GM12873 (cell line): ENCODE results near the gene ST7L.

ENCODE experiments used
- TF ChIP-seq, protein P1 (sequence below): IDR thresholded peaks from 2 replicates; pipeline ENCODE4 v1.5.1; 2012; ENCODE audit warnings: low read depth, mild to moderate bottlenecking, moderate library complexity, low read length, control low read depth; ENCODE audit not compliant: insufficient read depth; ENCODE audit errors: missing control alignments

ST7L gene

DNA sequence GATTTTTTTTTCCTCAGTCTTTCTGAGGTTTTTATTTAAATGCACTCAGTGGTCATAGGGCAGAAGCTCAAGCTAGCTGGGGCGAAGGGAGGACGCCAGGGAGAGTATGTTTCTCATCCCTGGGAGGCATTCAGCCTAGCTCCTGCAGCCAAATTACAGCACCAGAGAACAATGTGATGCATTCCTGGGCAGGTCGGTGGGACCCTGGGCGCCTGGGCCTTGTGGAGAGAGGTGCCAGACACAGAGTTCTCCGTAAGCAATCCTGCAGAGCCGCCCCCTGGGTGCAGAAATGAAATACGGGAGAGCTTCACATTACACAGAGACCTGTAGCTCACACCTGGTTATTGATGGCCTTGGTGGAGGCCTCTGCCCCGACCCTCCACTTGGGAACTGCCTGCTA lies 94.7 kb downstream of the ST7L start:
- TF ChIP-seq, protein P1, sequence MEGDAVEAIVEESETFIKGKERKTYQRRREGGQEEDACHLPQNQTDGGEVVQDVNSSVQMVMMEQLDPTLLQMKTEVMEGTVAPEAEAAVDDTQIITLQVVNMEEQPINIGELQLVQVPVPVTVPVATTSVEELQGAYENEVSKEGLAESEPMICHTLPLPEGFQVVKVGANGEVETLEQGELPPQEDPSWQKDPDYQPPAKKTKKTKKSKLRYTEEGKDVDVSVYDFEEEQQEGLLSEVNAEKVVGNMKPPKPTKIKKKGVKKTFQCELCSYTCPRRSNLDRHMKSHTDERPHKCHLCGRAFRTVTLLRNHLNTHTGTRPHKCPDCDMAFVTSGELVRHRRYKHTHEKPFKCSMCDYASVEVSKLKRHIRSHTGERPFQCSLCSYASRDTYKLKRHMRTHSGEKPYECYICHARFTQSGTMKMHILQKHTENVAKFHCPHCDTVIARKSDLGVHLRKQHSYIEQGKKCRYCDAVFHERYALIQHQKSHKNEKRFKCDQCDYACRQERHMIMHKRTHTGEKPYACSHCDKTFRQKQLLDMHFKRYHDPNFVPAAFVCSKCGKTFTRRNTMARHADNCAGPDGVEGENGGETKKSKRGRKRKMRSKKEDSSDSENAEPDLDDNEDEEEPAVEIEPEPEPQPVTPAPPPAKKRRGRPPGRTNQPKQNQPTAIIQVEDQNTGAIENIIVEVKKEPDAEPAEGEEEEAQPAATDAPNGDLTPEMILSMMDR: no peak

DNA sequence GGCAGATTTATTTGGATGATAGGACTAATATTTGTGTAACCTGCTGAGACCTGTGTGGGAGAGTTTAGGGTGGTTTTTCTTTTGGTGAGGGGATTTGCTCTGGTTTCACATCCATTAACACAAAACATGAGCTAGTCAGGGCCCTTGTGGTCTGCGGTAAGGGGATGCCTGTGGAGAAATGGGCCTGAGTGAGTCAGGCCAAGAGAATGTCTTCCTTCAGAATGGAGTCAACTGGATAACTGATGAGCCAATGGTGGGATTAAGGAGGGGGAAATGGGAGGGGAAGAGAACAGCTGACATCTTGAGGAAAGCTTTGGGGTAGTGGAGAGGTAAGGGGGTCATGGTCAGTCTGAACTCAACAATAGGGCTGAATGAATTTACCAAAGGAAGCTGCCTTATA lies 96.3 kb downstream of the ST7L start:
- TF ChIP-seq, protein P1: no peak

DNA sequence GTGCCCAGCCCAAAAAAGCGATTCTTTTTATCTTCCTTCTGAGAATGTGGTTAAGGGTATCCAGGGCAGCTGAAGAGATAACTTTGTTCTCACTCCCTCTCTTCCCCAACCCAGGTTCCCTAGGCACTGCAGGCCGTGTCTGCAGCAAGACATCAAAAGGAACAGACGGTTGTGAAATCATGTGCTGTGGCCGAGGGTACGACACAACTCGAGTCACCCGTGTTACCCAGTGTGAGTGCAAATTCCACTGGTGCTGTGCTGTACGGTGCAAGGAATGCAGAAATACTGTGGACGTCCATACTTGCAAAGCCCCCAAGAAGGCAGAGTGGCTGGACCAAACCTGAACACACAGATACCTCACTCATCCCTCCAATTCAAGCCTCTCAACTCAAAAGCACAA lies 98.8 kb downstream of the ST7L start:
- TF ChIP-seq, protein P1: no peak

DNA sequence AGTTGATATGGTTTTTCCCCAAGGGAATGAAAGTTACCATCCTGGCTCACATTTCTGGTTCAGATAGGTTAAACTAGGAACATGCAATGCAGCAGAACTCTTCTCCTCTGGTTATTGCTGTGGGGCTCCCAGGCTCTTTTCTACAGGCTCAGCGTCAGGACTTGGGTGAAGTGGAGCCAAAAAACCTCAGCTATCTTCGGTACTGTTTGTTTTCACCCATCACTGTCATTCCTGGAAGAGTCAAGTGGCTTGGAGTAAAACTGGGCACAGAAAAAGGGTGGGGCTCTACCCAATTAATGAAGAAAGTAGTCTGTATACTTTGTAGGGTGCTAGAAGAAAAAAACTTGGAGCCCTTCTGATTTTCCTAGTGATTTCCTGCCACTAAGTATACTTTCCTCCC lies 100.8 kb downstream of the ST7L start:
- TF ChIP-seq, protein P1: no peak

DNA sequence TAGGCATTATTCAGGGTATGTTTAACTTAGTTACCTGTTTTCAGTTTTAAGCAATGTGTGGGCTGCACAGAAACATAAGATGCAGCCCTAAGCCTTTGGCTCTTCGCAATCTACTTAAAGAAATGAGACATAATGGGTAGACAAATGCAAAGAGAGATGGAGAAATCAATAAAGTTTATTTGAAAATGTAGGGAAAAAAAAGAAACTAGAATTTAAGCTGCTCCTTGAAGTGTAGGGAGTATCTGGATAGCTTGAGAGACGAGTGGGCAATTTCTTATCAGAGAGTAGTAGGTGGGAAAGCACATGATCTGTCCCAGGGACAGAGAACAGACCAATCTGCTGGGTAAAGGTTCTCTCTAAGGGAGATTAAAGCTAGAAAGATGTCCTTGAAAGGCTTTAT lies 101.3 kb downstream of the ST7L start:
- TF ChIP-seq, protein P1: no peak

DNA sequence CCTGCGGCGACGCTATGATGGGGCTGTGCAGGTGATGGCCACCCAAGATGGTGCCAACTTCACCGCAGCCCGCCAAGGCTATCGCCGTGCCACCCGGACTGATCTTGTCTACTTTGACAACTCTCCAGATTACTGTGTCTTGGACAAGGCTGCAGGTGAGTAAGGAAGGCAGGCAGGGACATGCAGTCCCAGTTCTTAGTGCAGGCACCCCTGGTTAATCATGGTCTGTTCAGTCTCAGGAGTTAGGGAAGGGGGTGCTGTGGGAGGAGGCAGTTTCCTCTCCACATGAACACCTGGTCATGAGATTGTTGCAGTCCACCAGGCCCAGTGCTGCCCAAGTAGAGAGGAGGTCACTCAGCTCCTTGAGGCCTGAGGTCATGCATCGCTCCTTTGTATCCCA lies 101.7 kb downstream of the ST7L start:
- TF ChIP-seq, protein P1: no peak

DNA sequence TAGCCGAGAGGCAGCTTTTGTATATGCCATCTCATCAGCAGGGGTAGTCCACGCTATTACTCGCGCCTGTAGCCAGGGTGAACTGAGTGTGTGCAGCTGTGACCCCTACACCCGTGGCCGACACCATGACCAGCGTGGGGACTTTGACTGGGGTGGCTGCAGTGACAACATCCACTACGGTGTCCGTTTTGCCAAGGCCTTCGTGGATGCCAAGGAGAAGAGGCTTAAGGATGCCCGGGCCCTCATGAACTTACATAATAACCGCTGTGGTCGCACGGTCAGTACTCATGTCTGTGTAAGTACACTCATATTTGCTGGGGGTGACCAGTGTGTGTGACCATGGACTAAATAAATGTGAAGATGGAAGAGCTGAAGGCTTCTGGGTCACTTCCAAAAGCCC lies 102.8 kb downstream of the ST7L start:
- TF ChIP-seq, protein P1: no peak

DNA sequence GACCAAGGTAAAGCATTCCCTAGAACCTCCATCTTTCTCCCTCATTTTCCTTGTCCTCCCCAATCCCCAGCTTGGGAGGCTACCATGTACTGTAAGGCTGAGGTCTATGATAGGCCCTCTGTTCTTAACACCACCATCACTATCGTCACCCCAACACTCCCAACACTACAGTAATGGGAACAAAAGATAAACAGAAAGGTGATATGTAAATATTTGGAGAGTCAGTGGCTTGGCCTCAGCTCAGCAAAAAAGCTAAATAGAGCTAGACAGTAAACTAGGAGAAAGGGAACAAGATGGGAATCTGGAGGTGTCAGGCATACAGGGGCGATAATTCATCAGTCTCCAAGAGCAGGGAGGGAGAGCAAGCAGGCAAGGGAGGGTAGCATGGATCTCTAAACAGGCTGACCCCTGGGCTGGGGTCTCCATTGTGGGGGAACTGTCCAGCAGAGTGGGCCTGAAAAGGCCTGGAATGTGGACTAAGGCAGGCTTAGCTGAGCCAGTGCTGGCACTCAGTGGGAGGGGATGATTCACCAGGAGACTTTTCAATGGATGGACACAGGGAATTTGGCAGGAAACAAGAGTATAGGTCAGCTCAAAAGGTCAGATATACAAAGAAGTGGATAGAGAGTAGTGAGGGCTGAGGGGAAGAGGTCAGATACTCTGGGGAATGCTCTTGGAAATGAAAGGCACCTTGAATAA lies 103.5 kb downstream of the ST7L start:
- TF ChIP-seq, protein P1: no peak
